22Rv1 (cell line): ENCODE results near the gene RFTN1.
"Not testable (repeated sequence)": the region's sequence is repeated elsewhere in the genome, so short reads cannot be mapped to it uniquely, and the experiment has no call there.

Source experiments
- H3K27ac ChIP-seq: fragments of 450-650 bp; 2 replicates; pipeline ENCODE4 v1.5.1; 2017
- CTCF ChIP-seq: fragments of 450-650 bp; IDR thresholded peaks from 2 replicates; pipeline ENCODE4 v1.5.1; 2017; ENCODE audit warnings: mild to moderate bottlenecking
- ZFX ChIP-seq: fragments of 450-650 bp; IDR thresholded peaks from 2 replicates; pipeline ENCODE4 v1.6.1; 2017; ENCODE audit warnings: antibody characterized with exemption, borderline replicate concordance

RFTN1 gene

GRCh38 chr3:16313886-16314645 lies 199.4 kb downstream of the RFTN1 start:
- TF ChIP-seq ZFX (no peak), CTCF (no peak)
- no peak overlapping the region for H3K27ac ChIP-seq

- TF ChIP-seq CTCF (no peak), ZFX (no peak)
- no peak overlapping the region for H3K27ac ChIP-seq
These were observed 201.5 kb downstream of the RFTN1 start for GRCh38 chr3:16311960-16312451.

GRCh38 chr3:16310486-16310885 lies 203.0 kb downstream of the RFTN1 start:
- not testable (repeated sequence) for H3K27ac ChIP-seq

GRCh38 chr3:16309558-16309957 lies 203.9 kb downstream of the RFTN1 start:
- no peak for TF ChIP-seq CTCF
- TF ChIP-seq ZFX = no peak
- no peak overlapping the region for H3K27ac ChIP-seq

GRCh38 chr3:16308727-16309126 lies 204.8 kb downstream of the RFTN1 start:
- TF ChIP-seq CTCF = no peak
- TF ChIP-seq ZFX = no peak
- no peak overlapping the region for H3K27ac ChIP-seq

- no peak overlapping the region for H3K27ac ChIP-seq
- TF ChIP-seq ZFX = no peak
- no peak for TF ChIP-seq CTCF
These were observed 205.5 kb downstream of the RFTN1 start for GRCh38 chr3:16307832-16308531.

GRCh38 chr3:16305111-16305541 lies 208.4 kb downstream of the RFTN1 start:
- TF ChIP-seq ZFX (no peak), CTCF (no peak)
- no peak overlapping the region for H3K27ac ChIP-seq
